Measurements from ENCODE around the gene TUBA1C. TPM values are rescaled to one million over a fixed set of nuclear protein-coding genes. Genes with fewer than 3 reads are reported as not detected.

The TUBA1C gene
- total RNA-seq, 1 donor from 2014 or later, result 218 TPM

DNA sequence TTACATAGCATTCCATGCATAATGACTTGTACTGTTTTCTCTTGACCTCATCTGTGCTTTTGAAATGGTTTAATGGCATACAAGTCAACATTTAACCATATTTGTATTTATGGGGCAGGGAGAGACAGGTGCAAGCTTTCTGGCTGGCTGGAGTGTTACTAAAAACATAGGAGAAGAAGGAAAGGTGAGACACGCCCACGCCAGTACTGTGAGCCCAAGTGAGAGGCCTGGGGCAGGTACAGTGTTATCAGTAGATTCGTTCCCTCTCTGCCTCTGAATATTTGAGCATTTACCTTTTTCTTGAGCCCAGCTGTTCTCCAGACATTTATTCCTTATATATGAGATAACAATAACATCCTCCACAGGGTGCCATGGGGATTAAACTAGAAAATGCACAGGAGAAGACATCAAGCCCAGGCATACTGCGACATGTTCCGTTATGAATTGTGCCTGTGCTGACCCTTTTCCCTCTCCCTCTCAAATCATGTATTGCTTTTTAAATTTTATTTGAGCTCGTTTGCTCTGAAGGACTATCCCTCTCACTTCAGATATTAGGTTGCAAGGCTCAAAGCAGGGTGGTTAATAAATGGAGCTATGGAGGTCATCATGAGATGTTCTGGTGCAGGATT lies 34.6 kb upstream of the TUBA1C start:
- H3K9me3 ChIP-seq, result no peaks in the 10 kb centered on the region
- H3K4me1 ChIP-seq, result peaks cover 24% of the 10 kb centered on the region
- H3K4me3 ChIP-seq, result no peak overlapping the region
- H3K27ac ChIP-seq, result no peak overlapping the region
- H3K36me3 ChIP-seq, result no peaks in the 10 kb centered on the region
- TF ChIP-seq POLR2A (IDR thresholded peaks at IDR 0.05) (no peak), POLR2AphosphoS5 (IDR thresholded peaks at IDR 0.05; ENCODE audit: insufficient read depth in 1 of 2, low read depth in 1 of 2) (no peak)
- TF ChIP-seq, protein P1, sequence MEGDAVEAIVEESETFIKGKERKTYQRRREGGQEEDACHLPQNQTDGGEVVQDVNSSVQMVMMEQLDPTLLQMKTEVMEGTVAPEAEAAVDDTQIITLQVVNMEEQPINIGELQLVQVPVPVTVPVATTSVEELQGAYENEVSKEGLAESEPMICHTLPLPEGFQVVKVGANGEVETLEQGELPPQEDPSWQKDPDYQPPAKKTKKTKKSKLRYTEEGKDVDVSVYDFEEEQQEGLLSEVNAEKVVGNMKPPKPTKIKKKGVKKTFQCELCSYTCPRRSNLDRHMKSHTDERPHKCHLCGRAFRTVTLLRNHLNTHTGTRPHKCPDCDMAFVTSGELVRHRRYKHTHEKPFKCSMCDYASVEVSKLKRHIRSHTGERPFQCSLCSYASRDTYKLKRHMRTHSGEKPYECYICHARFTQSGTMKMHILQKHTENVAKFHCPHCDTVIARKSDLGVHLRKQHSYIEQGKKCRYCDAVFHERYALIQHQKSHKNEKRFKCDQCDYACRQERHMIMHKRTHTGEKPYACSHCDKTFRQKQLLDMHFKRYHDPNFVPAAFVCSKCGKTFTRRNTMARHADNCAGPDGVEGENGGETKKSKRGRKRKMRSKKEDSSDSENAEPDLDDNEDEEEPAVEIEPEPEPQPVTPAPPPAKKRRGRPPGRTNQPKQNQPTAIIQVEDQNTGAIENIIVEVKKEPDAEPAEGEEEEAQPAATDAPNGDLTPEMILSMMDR (IDR thresholded peaks at IDR 0.05), result no peak
- no peaks in the 10 kb centered on the region for H3K27me3 ChIP-seq
- no peak for DNase-seq (ENCODE audit: extremely low spot score in 2 of 2)
- intact Hi-C loops (cut with DNase I), result loop anchor here (5.0 to 10.0 kb wide), 2 partner anchors 43 to 135 kb away; partner anchors contain the start of genes DHH and TUBA1A

DNA sequence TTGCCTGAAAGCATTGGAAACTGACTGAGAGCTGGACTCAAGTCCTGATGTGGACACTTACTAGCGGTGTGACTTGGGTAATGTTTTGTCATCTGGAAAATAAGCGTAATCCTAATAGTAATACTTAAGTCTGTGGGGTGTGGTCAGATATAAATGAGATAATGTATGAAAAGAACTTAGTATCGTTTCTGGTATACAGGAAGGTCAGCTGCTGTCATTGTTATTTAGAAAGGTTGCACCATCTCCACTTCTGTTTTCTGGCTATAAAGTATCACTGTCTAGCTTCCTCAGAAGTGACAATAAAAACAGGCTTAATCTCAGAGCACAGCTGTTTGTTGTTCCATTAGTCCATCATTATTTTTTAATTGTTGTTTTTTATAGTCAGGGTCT lies 34.1 kb upstream of the TUBA1C start:
- intact Hi-C loops (cut with DNase I), result loop anchor here (5.0 to 10.0 kb wide), 2 partner anchors 43 to 136 kb away; partner anchors contain the start of genes DHH and TUBA1A
- TF ChIP-seq POLR2AphosphoS5 (IDR thresholded peaks at IDR 0.05; ENCODE audit: insufficient read depth in 1 of 2, low read depth in 1 of 2) (no peak), POLR2A (IDR thresholded peaks at IDR 0.05) (no peak)
- TF ChIP-seq, protein P1 (IDR thresholded peaks at IDR 0.05), result no peak

DNA sequence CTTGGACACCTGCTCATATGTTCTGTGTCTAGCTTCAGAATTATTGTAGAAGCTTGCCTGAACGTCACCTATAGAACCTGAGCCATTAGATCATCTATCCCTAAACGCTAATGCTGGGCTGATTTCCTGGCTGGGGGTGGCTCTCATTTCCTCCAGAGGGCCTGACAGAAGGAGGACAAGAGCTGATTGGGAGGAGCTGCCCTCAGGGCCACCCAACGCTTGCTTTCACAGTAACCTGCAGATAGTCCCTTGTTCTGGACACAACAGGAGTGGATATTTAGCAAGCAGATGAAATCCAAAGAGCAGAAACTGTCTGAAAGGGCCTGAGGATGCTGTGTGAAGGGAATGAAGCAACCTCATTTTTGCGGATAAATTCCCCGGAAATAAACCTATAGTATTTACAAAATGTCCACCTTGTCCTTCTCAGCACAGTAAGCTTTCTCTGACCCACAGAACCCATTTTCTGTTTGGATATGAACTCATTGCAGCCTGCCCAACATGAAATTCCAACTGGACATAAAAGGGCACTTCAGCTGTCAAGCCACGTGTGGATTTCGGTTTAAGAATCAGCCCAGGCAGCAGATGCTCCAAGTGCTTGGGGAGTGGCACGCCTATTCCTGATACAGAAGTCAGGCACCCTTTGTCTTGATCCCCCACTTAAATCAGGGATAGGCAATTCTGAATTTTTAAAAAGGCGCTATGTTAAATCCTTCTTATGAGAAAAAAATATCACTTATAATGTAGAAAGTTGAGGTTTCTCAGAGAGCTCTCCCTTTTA lies 32.8 kb upstream of the TUBA1C start:
- no peaks in the 10 kb centered on the region for H3K9me3 ChIP-seq
- DNase-seq (ENCODE audit: extremely low spot score in 2 of 2), result no peak
- no peaks in the 10 kb centered on the region for H3K36me3 ChIP-seq
- peak overlapping the region; percentile 96 for H3K27ac ChIP-seq
- intact Hi-C loops (cut with DNase I), result loop anchor here (5.0 to 10.0 kb wide), 2 partner anchors 45 to 137 kb away; partner anchors contain the start of genes DHH and TUBA1A
- TF ChIP-seq, protein P1 (IDR thresholded peaks at IDR 0.05), result no peak
- TF ChIP-seq POLR2AphosphoS5 (IDR thresholded peaks at IDR 0.05; ENCODE audit: insufficient read depth in 1 of 2, low read depth in 1 of 2) (no peak), POLR2A (IDR thresholded peaks at IDR 0.05) (no peak)
- H3K4me1 ChIP-seq, result peaks cover 24% of the 10 kb centered on the region
- H3K27me3 ChIP-seq, result no peaks in the 10 kb centered on the region
- H3K4me3 ChIP-seq, result no peak overlapping the region

More for the DNA sequence above, 34.1 kb upstream of the TUBA1C start:
- Histone ChIP-seq H3K4me3 (no peak overlapping the region), H3K27ac (no peak overlapping the region), H3K4me1 (peaks cover 24% of the 10 kb centered on the region), H3K27me3 (no peaks in the 10 kb centered on the region), H3K36me3 (no peaks in the 10 kb centered on the region), H3K9me3 (no peaks in the 10 kb centered on the region)
- DNase-seq (ENCODE audit: extremely low spot score in 2 of 2), result no peak

DNA sequence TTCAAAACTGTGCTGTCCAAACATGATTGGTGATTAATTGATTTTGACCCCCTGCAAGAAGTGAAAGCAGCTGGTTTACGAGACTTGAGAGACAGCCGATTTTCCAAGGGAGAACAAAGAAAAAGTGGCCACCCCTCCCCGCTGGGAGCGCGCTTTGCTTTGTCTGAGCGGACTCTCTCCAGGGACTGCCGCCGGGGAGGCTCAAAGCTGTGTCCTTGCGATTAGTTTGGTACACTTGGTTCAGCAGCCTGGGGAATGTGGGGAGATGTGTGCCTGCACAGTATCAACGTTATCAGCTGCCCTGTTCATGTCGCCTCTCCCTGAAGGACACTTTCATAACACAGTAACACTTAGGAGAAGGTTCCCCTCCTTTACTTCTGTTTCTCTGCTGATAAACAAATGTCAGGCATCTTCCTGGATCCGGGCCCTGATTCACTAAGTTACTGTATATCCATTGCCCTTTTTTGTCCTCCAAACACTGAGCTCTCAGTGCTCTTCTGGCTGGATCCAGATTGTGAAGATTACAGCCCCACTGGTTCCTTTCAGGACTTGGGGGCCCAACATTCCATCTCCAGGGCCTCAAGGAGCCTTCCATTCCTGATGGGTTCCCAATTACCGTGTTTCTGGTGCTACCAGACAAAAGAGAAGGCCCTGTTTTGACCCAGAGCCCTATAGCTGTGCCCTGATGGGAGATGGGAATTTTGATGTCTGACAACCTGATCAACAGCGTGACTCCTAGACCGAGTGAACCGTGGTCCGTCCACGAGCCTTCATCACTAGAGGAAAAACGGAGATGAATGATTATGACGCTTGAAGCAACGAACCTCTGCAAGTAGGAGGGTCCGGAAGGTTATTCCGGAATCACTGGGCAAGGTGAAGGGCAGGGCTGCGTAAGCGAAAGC lies 31.7 kb upstream of the TUBA1C start:
- H3K27me3 ChIP-seq, result no peaks in the 10 kb centered on the region
- TF ChIP-seq, protein P1 (IDR thresholded peaks at IDR 0.05), result no peak
- peak in 1 of 2 donors; percentile 6 for TF ChIP-seq POLR2AphosphoS5 (IDR thresholded peaks at IDR 0.05; ENCODE audit: insufficient read depth in 1 of 2, low read depth in 1 of 2)
- no peak for TF ChIP-seq POLR2A (IDR thresholded peaks at IDR 0.05)
- no peaks in the 10 kb centered on the region for H3K9me3 ChIP-seq
- H3K4me3 ChIP-seq, result peak overlapping the region in 1 of 2 donors; percentile 18
- H3K36me3 ChIP-seq, result no peaks in the 10 kb centered on the region
- intact Hi-C loops (cut with DNase I), result loop anchor here (5.0 to 10.0 kb wide), 2 partner anchors 46 to 138 kb away; partner anchors contain the start of genes DHH and TUBA1A
- peak overlapping the region; percentile 96 for H3K27ac ChIP-seq
- DNase-seq (ENCODE audit: extremely low spot score in 2 of 2), result no peak
- peaks cover 24% of the 10 kb centered on the region for H3K4me1 ChIP-seq
